MG63 (cell line): ENCODE measurements around the gene MYO7B. TPM values are rescaled to one million over a fixed set of nuclear protein-coding genes. Genes with fewer than 3 reads are reported as not detected.

Experiments
- DNase-seq: peaks from one replicate; pipeline ENCODE4 v3.0.0-alpha.2; 2020
- H3K27me3 ChIP-seq: fragments of 250-450 bp; sonication (Bioruptor Pico); 2 replicates; pipeline ENCODE4 v1.5.1; 2020; ENCODE audit warnings: mild to moderate bottlenecking, moderate library complexity
- H3K36me3 ChIP-seq: fragments of 250-450 bp; sonication (Bioruptor Pico); 2 replicates; pipeline ENCODE4 v1.5.1; 2020; ENCODE audit warnings: mild to moderate bottlenecking, moderate library complexity
- H3K4me3 ChIP-seq: fragments of 250-450 bp; sonication (Bioruptor Pico); 2 replicates; pipeline ENCODE4 v1.5.1; 2020; ENCODE audit warnings: mild to moderate bottlenecking, moderate library complexity
- H3K9me3 ChIP-seq: fragments of 250-450 bp; sonication (Bioruptor Pico); 2 replicates; pipeline ENCODE4 v1.5.1; 2020; ENCODE audit warnings: mild to moderate bottlenecking, moderate library complexity
- total RNA-seq: library from RNA; depleted of rRNA; stranded (reverse); fragments of >200 nt; shearing (Covaris generic); gene quantifications from 2 replicates; pipeline ENCODE4 v1.2.3, GENCODE V29; 2014; ENCODE audit warnings: low replicate concordance; rRNA removed

The MYO7B gene
- 0.89 TPM in 1 of 2 replicates, not detected in the other for total RNA-seq

DNA sequence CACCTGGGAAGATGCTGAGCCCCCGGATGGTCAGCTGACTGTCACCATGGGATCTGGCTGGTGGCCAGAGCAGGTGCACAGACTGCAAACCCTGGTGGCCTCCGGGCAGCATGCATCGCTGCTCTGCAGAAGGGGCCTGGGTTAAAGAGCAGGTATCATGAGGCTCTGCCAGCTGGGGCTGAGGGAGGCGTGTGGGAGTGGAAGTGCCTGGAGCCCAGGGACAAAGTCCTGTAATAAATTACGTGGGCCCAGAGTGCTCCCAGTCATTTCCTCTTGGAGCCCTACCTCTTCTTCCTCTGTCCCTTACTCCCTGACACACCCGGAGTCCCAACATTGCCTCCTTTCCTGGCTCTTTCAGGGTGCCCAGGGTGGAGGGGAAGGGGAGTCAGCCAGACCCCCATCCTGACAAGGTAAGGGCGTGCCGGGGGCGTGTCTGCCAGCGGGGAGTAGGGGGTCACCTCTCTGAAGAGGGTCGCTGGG lies at the start of gene MYO7B:
MYO7B (plus strand) TSS at position 262 of the 480 bp plus-strand sequence. CDS start 24,040 bp downstream, outside the sequence.
- H3K4me3 ChIP-seq, result no peak within 1 kb of the TSS
- no peak for DNase-seq
- no peaks in the 10 kb centered on the region for H3K36me3 ChIP-seq
- H3K9me3 ChIP-seq, result peaks cover under 1% of the 10 kb centered on the region; the same call in 1 of the 2 replicates
- no peaks in the 10 kb centered on the region for H3K27me3 ChIP-seq

GRCh38 chr2:127485694-127486071 lies 49.8 kb upstream of the MYO7B start:
- Histone ChIP-seq H3K27me3 (no peaks in the 10 kb centered on the region), H3K9me3 (no peaks in the 10 kb centered on the region), H3K4me3 (no peak overlapping the region), H3K36me3 (peaks cover 90% of the 10 kb centered on the region)
- no peak for DNase-seq

DNA sequence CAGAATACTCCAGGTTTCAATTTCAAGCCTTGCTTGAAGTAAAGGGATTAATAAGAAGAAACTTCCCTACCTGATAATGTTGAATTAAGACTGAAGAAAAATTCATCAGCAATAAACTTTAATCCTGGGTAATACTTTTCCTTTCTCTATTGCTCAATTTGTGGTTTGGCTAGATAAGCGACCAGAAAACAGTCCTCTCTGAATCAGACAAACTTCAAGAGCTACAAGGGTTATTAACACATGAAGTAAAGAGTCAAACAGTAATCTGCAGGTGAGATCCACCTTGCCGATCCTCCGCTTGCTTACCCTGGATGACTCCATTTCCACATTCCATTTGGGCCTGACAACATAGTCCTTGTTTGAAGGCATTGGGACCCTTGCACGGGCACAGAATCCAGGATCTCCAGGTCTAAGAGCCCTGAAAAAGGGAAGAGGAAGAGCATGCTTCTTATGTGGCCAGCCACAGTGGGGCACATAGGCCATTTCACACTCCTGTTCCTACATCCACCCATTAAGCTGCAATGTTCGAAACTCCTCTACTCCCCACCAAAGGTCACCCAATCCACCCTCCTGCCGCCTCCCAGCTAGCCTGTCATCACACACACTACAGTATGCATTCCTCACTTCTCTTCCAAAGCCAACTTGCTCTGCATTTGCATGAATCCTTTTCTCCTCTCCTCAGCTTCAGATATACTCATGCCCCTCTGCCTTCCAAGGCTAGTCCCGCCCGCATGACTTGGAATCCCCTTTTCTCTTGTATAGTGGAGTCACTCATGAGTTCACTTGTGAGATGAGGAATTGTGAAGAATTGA lies 49.0 kb upstream of the MYO7B start:
- Histone ChIP-seq H3K9me3 (no peaks in the 10 kb centered on the region), H3K27me3 (no peaks in the 10 kb centered on the region), H3K4me3 (no peak overlapping the region), H3K36me3 (peaks cover 90% of the 10 kb centered on the region)
- no peak for DNase-seq

DNA sequence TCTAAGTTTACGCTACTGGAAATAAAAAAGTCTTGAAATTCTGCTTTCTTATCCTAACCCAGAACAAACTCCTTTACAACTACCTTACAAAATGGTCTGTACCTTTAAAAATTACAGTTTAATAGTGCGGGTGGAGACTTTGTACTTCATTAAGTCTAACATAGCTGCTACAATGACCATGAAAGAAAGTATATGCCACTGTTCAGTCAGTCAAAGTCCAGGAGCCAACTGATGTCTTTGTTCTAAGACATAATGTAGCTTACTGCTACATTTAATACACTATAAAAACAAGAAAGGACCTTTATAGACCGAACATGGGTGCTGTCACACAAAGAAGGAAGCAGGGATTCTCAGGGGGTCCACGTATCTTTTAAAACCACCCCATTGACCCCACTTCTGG lies 45.2 kb upstream of the MYO7B start:
- Histone ChIP-seq H3K36me3 (peaks cover 84% of the 10 kb centered on the region), H3K4me3 (no peak overlapping the region), H3K9me3 (no peaks in the 10 kb centered on the region), H3K27me3 (no peaks in the 10 kb centered on the region)
- no peak for DNase-seq

DNA sequence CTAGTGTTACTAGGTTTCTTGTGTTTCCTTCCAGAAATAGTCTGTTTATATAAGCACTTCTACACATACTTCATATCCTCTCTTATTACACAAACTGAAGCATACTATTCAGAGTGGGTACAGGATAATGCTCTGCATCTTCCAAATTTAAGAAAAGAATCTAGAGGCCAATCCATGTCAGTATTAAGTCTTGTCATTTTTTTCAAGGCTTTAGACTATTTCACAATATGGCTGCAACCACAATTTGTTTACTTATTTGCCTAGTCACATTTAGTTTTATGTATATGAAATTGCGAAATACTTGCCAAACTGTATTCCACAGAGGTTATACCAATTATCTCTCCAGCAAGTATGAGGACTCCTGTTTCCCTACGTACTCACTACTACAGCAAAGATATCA lies 37.1 kb upstream of the MYO7B start:
- H3K27me3 ChIP-seq, result no peaks in the 10 kb centered on the region
- DNase-seq, result no peak

GRCh38 chr2:127503491-127503890 lies 32.0 kb upstream of the MYO7B start:
- no peak for DNase-seq
- no peaks in the 10 kb centered on the region for H3K9me3 ChIP-seq
- no peak overlapping the region for H3K4me3 ChIP-seq
- H3K27me3 ChIP-seq, result no peaks in the 10 kb centered on the region
- peaks cover 68% of the 10 kb centered on the region for H3K36me3 ChIP-seq

More for the DNA sequence above, 37.1 kb upstream of the MYO7B start:
- Histone ChIP-seq H3K4me3 (no peak overlapping the region), H3K36me3 (peaks cover 73% of the 10 kb centered on the region), H3K9me3 (no peaks in the 10 kb centered on the region)

DNA sequence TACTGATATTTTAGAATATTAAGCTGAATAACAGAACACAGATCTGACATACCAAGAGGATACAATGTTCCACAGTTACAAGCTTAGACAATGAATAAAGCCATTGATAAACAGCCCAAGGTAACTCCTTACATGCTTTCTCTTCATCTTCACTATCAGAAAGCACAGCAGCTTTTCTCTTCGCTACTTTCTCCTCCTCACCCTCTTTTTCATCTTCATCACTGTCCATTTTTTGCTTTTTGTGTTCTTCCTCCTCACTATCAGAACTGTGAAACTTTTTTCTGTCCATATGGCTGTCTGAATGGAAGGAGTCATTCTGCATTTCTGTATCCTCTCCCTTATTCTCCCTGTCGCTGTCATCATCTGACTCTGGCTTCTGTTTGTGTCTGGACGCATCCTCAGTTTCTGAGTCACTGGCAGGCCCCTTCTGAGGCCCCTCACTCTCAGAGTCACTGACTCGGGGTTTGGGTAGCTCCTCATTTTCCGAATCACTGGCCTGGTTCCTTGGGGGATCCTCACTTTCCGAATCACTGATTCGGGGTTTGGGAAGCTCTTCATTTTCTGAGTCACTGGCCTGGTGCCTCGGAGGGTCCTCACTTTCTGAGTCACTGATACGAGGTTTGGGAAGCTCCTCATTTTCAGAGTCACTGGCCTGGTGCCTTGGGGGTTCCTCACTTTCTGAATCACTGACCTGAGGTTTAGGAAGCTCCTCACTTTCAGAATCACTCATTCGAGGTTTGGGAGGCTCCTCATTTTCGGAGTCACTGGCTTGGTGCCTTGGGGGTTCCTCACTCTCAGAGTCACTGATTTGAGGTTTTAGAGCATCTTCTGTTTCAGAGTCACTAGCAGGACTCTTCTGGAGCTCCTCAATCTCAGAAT lies 30.7 kb upstream of the MYO7B start:
- H3K4me3 ChIP-seq, result no peak overlapping the region
- DNase-seq, result no peak
- peaks cover 63% of the 10 kb centered on the region for H3K36me3 ChIP-seq
- no peaks in the 10 kb centered on the region for H3K27me3 ChIP-seq
- no peaks in the 10 kb centered on the region for H3K9me3 ChIP-seq

DNA sequence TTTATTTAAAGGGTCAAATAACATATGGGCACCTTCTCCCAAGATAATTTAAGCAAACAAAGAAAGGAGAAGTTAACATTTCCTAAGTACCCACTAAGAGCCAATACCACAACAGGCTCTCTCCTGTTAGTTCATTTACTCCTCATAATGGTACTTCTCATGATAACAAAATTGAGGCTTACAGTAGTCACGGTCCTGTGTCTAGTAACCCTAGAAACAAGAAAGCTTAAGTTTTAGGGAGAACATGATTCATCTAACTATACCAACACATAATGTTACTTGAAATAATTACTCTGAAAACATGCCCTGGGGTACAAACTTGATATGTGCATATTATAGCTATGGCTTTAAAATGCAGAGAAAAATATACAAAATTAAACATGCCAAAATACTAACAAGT lies 29.0 kb upstream of the MYO7B start:
- no peak for DNase-seq
- H3K27me3 ChIP-seq, result no peaks in the 10 kb centered on the region
- no peaks in the 10 kb centered on the region for H3K9me3 ChIP-seq
- H3K4me3 ChIP-seq, result no peak overlapping the region
- H3K36me3 ChIP-seq, result peaks cover 54% of the 10 kb centered on the region

DNA sequence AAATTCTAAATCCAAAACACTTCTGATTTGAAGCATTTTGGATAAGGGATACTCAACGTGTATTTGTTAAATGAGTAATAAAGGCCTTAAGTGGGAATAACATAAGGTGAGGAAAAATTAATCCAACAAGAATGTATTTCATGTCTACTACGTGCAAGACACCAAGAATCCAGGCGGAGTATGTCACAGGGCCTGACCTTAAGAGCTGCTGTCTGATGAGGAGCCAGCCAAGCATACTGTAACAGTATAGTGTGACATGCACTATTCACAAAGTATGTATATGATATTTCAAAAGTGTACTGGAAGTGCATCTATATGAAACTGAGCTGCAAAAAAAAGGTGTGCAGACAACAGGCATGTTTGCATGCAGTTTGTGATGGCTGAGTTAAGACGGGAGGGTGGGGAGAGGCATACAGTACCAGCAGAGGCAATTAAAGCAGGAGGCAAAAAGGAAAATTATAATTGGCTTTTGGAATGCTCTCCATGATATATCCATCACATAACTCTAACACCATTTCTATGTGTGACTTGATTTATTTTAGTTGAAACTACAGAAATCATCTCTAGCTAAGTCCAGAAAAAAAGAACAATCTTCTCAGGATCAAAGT lies 27.4 kb upstream of the MYO7B start:
- no peaks in the 10 kb centered on the region for H3K9me3 ChIP-seq
- peaks cover 50% of the 10 kb centered on the region for H3K36me3 ChIP-seq
- no peak overlapping the region for H3K4me3 ChIP-seq
- no peak for DNase-seq
- no peaks in the 10 kb centered on the region for H3K27me3 ChIP-seq

DNA sequence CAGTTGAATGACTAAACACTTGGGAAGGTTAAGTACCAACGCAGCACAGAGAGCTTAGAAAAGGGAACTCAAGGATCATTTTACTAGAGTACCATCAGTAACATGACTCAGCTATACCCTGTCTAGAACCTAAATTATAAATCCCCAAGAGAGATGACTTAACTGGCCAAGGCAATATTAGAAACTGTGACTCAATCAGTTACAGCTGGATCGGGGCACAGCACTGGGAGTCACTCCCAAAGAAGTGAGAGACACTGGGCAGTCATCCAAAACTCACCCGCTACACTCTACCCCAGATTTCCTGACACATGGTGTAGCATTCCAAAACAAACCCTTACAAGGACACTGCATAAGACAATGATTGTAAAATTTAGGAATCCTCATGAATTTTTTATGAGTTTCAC lies 26.9 kb upstream of the MYO7B start:
- Histone ChIP-seq H3K9me3 (no peaks in the 10 kb centered on the region), H3K36me3 (peaks cover 50% of the 10 kb centered on the region), H3K27me3 (no peaks in the 10 kb centered on the region), H3K4me3 (no peak overlapping the region)
- DNase-seq, result peak; percentile 95

GRCh38 chr2:127510073-127510472 lies 25.4 kb upstream of the MYO7B start:
- DNase-seq, result no peak
- H3K9me3 ChIP-seq, result no peaks in the 10 kb centered on the region
- peaks cover 50% of the 10 kb centered on the region for H3K36me3 ChIP-seq
- H3K27me3 ChIP-seq, result no peaks in the 10 kb centered on the region
- H3K4me3 ChIP-seq, result no peak overlapping the region

DNA sequence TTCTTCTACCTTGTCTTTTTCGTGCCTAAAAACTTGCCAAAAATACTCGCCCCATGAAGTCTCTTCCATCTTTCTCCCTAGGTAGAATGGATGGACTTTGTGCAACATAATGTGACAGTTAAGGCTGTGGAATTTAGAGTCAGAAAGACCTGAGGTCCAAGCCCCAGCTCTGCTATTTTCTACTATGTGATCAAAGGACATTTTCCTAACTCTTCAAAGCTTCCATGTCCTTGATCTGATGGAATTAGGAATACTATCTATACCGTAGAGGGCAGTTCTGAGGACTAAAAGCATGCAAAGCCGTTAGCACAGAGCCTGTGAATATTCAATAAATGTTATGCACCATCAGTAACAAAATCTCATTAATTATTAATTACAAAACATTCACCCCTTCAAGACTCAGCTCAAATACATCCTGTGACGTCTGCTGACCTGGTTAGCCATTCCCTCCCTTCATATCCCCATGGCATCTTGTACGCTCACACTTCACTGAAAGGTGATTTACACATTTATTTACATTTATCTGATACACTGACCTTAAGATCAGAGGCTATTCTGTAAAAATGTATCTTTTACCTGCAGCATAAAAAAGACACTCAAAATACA lies 24.3 kb upstream of the MYO7B start:
- peaks cover 49% of the 10 kb centered on the region for H3K36me3 ChIP-seq
- H3K27me3 ChIP-seq, result no peaks in the 10 kb centered on the region

GRCh38 chr2:127511917-127512316 lies 23.6 kb upstream of the MYO7B start:
- DNase-seq, result no peak
- Histone ChIP-seq H3K36me3 (peaks cover 53% of the 10 kb centered on the region), H3K9me3 (no peaks in the 10 kb centered on the region)

More for the DNA sequence above, 24.3 kb upstream of the MYO7B start:
- H3K9me3 ChIP-seq, result no peaks in the 10 kb centered on the region
- DNase-seq, result no peak
- H3K4me3 ChIP-seq, result no peak overlapping the region

GRCh38 chr2:127512362-127512761 lies 23.1 kb upstream of the MYO7B start:
- Histone ChIP-seq H3K9me3 (no peaks in the 10 kb centered on the region), H3K27me3 (no peaks in the 10 kb centered on the region), H3K4me3 (no peak overlapping the region), H3K36me3 (peaks cover 53% of the 10 kb centered on the region)
- DNase-seq, result no peak

More at GRCh38 chr2:127511917-127512316, 23.6 kb upstream of the MYO7B start:
- no peak overlapping the region for H3K4me3 ChIP-seq
- H3K27me3 ChIP-seq, result no peaks in the 10 kb centered on the region

DNA sequence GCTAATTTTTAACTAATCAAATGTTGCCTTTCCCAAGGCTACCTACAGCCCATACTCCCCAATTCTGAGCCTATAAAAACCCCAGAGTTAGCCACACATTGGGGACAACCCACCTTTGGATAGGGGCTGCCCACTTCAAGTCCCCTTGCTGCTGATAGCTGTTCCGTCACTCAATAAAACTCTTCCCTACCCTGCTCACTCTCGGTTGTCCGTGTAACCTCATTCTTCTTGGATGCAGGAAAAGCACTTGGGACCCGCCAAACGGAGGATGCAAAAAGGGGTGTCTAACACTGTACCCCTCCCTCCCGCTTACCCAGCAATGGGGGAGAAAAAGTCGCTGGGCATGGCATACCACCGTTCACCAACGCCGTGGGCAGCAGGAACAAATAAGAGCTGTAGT lies 21.4 kb upstream of the MYO7B start:
- no peak for DNase-seq

GRCh38 chr2:127514485-127514884 lies 21.0 kb upstream of the MYO7B start:
- no peaks in the 10 kb centered on the region for H3K9me3 ChIP-seq
- peaks cover 71% of the 10 kb centered on the region for H3K36me3 ChIP-seq
- no peak for DNase-seq
- no peaks in the 10 kb centered on the region for H3K27me3 ChIP-seq
- H3K4me3 ChIP-seq, result no peak overlapping the region

More for the DNA sequence above, 21.4 kb upstream of the MYO7B start:
- Histone ChIP-seq H3K4me3 (no peak overlapping the region), H3K36me3 (peaks cover 68% of the 10 kb centered on the region), H3K9me3 (no peaks in the 10 kb centered on the region), H3K27me3 (no peaks in the 10 kb centered on the region)
